K562 (cell line): Measurements from ENCODE around the gene MTG2. TPM values are rescaled to one million over a fixed set of nuclear protein-coding genes. Genes with fewer than 3 reads are reported as not detected.

Experiments used
- BDP1 ChIP-seq: IDR thresholded peaks from 3 replicates; pipeline ENCODE4 v1.6.1; 2011; ENCODE audit not compliant: insufficient read length, insufficient read depth
- KAT2B ChIP-seq: IDR thresholded peaks from one replicate; pipeline ENCODE4 v1.6.1; 2012; ENCODE audit warnings: low read depth, mild to moderate bottlenecking, control low read depth, inconsistent platforms, low read length, moderate library complexity
- NRF1 ChIP-seq, 2 experiments: fragments of 450-650 bp; IDR thresholded peaks in 1 of 2; conservative IDR thresholded peaks in 1 of 2; 2 replicates each; pipeline ENCODE4 v1.6.1; 2014; ENCODE audit warnings: mild to moderate bottlenecking in 2 of 2
- POLR2H ChIP-seq: IDR thresholded peaks from 2 replicates; pipeline ENCODE4 v1.6.1; 2016; ENCODE audit warnings: missing genetic modification characterization, low read depth, mild to moderate bottlenecking, control low read depth, missing compliant biosample characterization, moderate library complexity
- PPARD ChIP-seq: fragments of 250-450 bp; sonication (Bioruptor Pico); IDR thresholded peaks from 2 replicates; pipeline ENCODE4 v1.8.0; 2022; ENCODE audit warnings: inconsistent platforms, mild to moderate bottlenecking, moderate library complexity
- RBM25 ChIP-seq: fragments of 200-400 bp; formaldehyde crosslinking; IDR thresholded peaks from 2 replicates; pipeline ENCODE4 v1.6.1; 2018; ENCODE audit warnings: low read length, low read depth, moderate library complexity; ENCODE audit not compliant: severe bottlenecking
- TEAD4 ChIP-seq, 2 experiments: sonication (generic) in 1 of 2; formaldehyde crosslinking in 1 of 2; IDR thresholded peaks; 2 replicates each; pipeline versions ENCODE4 v1.6.1 to v1.8.0; 2012 to 2022; ENCODE audit warnings: borderline replicate concordance in 1 of 2, inconsistent platforms in 1 of 2, low read length in 1 of 2, mild to moderate bottlenecking in 1 of 2, missing genetic modification reagents in 1 of 2
- U2AF1 ChIP-seq: fragments of 200-400 bp; formaldehyde crosslinking; optimal IDR thresholded peaks from 2 replicates; pipeline ENCODE3; 2017; ENCODE audit warnings: mild to moderate bottlenecking, low read depth, low read length, moderate library complexity
- ZNF57 ChIP-seq: fragments of 450-650 bp; formaldehyde crosslinking; IDR thresholded peaks from 2 replicates; pipeline ENCODE4 v1.4.0; 2020; ENCODE audit warnings: mild to moderate bottlenecking, moderate library complexity
- ZNF668 ChIP-seq: fragments of 250-450 bp; sonication (Bioruptor Pico); IDR thresholded peaks from 2 replicates; pipeline ENCODE4 v1.8.0; 2022; ENCODE audit warnings: mild to moderate bottlenecking, inconsistent platforms
- polyA plus RNA-seq, 8 experiments: library from polyadenylated mRNA; depleted of rRNA in 4 of 8; stranded (reverse) in 5 of 8; unstranded in 3 of 8; fragments of >200 nt; fragmentation: Nextera tagmentation in 2 of 8; fragmentation: Illumina TruSeq in 1 of 8; extraction: Ambion mirVana in 2 of 8; extraction: Trizol in 1 of 8; gene quantifications; 2 replicates each; pipeline versions ENCODE4 v1.2.1 to v1.2.3, GENCODE V29; 2011 to 2014; ENCODE audit warnings: inconsistent platforms in 1 of 8, missing spikeins in 1 of 8
- total RNA-seq, 7 experiments: library from RNA; depleted of rRNA in 6 of 7; stranded (reverse); fragments of >200 nt in 6 of 7; fragmentation: Illumina TruSeq in 2 of 7; extraction: Trizol in 2 of 7; gene quantifications; 2 replicates each; pipeline versions ENCODE4 v1.2.1 to v1.2.3, GENCODE V29; 2011 to 2021; ENCODE audit warnings: low replicate concordance in 1 of 7
- TF ChIP-seq, protein P1 (sequence below): sonication (generic); formaldehyde crosslinking; IDR thresholded peaks from 2 replicates; pipeline ENCODE4 v1.8.0; 2023; ENCODE audit warnings: mild to moderate bottlenecking, missing genetic modification reagents
- TF ChIP-seq, protein P2 (sequence below): fragments of 150-350 bp; IDR thresholded peaks from 2 replicates; pipeline ENCODE4 v1.6.1; 2014; ENCODE audit warnings: low read depth, mild to moderate bottlenecking, low read length, borderline replicate concordance
- TF ChIP-seq, protein P3 (sequence below): fragments of 250-450 bp; sonication (Bioruptor Pico); IDR thresholded peaks from 2 replicates; pipeline ENCODE4 v1.4.0; 2020; ENCODE audit warnings: mild to moderate bottlenecking, moderate library complexity, borderline replicate concordance
- TF ChIP-seq, protein P4 (sequence below): sonication (generic); formaldehyde crosslinking; IDR thresholded peaks from 2 replicates; pipeline ENCODE4 v1.8.1; 2023; ENCODE audit warnings: mild to moderate bottlenecking, missing genetic modification reagents, moderate library complexity
- TF ChIP-seq, protein P5 (sequence below): fragments of 450-650 bp; formaldehyde crosslinking; IDR thresholded peaks from 2 replicates; pipeline ENCODE4 v1.4.0; 2022; ENCODE audit warnings: missing genetic modification characterization

Gene MTG2
- total and polyA plus RNA-seq, 9 of the 15 experiments (the other 6 are each of a cell fraction or from before 2014, with no cell fraction given), result 8.7 to 67.5 (median 44.5) TPM

DNA sequence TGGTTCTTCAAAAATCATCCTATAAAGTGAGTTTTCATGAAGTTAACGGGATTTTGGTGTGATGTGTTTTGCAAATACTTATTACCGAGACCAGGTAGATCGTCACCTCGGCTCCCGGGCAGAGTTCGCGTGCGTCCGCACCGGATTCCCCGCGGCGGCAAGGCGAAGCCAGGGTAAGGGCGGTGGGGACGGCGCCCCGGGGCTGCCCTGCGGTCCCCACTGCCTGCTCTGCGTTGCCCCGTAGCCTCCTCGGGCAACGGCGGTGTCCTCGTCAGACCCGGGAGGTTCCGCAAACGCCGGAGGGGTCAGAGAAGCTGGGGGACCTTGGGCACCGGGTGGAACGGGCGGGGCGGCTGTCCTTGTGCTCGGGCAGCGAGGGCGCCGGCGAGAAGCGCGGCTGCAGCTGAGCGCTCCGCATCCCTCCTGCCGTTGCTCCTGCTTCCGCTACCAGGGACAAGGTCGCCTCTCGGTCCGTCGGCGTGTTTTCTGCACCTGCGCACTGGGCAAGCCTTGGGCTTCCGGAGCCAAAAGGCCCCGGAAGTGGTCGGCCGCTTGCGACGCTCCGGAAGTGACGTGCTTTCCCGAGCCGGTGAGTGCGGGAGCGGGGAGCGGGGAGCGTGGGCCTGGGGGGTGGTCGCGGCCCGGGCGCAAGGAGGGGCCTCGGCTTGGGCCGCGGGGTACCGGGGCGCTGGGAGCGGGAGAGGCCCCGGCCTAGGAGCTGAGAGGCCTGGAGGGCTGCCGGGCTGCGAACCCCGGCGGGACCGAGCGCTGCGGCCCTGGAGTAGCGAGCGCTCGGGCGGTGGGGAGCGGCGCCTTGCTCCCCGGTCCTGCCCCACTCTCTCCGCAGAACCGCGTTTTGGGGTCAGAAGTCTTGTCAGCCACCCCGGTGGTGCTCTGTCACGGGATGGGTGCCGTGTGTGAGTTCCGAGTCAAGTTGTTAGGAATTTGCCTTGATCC, at the start of gene MTG2 (continued):
- peak; percentile 91 to 93 for TF ChIP-seq NRF1 (conservative IDR thresholded peaks at IDR 0.05 in 1 of 2, IDR thresholded peaks at IDR 0.05 in 1 of 2)
- no peak for TF ChIP-seq RBM25
- TF ChIP-seq POLR2H (tag), result peak; percentile 90
- peak; percentile 87 for TF ChIP-seq U2AF1
- TF ChIP-seq ZNF668 (CRISPR knock-in tag), result no peak
- TF ChIP-seq TEAD4 (IDR thresholded peaks at IDR 0.05; ENCODE audit: low read length), result no peak
- TF ChIP-seq TEAD4 (CRISPR knock-in tag; IDR thresholded peaks at IDR 0.05; ENCODE audit: borderline replicate concordance), result no peak
- no peak for TF ChIP-seq KAT2B
- TF ChIP-seq PPARD (CRISPR knock-in tag), result no peak
- TF ChIP-seq, protein P1, sequence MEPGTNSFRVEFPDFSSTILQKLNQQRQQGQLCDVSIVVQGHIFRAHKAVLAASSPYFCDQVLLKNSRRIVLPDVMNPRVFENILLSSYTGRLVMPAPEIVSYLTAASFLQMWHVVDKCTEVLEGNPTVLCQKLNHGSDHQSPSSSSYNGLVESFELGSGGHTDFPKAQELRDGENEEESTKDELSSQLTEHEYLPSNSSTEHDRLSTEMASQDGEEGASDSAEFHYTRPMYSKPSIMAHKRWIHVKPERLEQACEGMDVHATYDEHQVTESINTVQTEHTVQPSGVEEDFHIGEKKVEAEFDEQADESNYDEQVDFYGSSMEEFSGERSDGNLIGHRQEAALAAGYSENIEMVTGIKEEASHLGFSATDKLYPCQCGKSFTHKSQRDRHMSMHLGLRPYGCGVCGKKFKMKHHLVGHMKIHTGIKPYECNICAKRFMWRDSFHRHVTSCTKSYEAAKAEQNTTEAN (CRISPR knock-in tag), result no peak
- TF ChIP-seq, protein P2, sequence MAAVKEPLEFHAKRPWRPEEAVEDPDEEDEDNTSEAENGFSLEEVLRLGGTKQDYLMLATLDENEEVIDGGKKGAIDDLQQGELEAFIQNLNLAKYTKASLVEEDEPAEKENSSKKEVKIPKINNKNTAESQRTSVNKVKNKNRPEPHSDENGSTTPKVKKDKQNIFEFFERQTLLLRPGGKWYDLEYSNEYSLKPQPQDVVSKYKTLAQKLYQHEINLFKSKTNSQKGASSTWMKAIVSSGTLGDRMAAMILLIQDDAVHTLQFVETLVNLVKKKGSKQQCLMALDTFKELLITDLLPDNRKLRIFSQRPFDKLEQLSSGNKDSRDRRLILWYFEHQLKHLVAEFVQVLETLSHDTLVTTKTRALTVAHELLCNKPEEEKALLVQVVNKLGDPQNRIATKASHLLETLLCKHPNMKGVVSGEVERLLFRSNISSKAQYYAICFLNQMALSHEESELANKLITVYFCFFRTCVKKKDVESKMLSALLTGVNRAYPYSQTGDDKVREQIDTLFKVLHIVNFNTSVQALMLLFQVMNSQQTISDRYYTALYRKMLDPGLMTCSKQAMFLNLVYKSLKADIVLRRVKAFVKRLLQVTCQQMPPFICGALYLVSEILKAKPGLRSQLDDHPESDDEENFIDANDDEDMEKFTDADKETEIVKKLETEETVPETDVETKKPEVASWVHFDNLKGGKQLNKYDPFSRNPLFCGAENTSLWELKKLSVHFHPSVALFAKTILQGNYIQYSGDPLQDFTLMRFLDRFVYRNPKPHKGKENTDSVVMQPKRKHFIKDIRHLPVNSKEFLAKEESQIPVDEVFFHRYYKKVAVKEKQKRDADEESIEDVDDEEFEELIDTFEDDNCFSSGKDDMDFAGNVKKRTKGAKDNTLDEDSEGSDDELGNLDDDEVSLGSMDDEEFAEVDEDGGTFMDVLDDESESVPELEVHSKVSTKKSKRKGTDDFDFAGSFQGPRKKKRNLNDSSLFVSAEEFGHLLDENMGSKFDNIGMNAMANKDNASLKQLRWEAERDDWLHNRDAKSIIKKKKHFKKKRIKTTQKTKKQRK, result no peak
- TF ChIP-seq, protein P3, sequence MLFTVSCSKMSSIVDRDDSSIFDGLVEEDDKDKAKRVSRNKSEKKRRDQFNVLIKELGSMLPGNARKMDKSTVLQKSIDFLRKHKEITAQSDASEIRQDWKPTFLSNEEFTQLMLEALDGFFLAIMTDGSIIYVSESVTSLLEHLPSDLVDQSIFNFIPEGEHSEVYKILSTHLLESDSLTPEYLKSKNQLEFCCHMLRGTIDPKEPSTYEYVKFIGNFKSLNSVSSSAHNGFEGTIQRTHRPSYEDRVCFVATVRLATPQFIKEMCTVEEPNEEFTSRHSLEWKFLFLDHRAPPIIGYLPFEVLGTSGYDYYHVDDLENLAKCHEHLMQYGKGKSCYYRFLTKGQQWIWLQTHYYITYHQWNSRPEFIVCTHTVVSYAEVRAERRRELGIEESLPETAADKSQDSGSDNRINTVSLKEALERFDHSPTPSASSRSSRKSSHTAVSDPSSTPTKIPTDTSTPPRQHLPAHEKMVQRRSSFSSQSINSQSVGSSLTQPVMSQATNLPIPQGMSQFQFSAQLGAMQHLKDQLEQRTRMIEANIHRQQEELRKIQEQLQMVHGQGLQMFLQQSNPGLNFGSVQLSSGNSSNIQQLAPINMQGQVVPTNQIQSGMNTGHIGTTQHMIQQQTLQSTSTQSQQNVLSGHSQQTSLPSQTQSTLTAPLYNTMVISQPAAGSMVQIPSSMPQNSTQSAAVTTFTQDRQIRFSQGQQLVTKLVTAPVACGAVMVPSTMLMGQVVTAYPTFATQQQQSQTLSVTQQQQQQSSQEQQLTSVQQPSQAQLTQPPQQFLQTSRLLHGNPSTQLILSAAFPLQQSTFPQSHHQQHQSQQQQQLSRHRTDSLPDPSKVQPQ (CRISPR knock-in tag), result no peak
- TF ChIP-seq, protein P4, sequence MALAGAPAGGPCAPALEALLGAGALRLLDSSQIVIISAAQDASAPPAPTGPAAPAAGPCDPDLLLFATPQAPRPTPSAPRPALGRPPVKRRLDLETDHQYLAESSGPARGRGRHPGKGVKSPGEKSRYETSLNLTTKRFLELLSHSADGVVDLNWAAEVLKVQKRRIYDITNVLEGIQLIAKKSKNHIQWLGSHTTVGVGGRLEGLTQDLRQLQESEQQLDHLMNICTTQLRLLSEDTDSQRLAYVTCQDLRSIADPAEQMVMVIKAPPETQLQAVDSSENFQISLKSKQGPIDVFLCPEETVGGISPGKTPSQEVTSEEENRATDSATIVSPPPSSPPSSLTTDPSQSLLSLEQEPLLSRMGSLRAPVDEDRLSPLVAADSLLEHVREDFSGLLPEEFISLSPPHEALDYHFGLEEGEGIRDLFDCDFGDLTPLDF (CRISPR knock-in tag), result no peak; the same call in 1 of the 2 replicates
- TF ChIP-seq ZNF57 (CRISPR knock-in tag), result peak; percentile 32; the same call in 1 of the 2 replicates
- TF ChIP-seq, protein P5, sequence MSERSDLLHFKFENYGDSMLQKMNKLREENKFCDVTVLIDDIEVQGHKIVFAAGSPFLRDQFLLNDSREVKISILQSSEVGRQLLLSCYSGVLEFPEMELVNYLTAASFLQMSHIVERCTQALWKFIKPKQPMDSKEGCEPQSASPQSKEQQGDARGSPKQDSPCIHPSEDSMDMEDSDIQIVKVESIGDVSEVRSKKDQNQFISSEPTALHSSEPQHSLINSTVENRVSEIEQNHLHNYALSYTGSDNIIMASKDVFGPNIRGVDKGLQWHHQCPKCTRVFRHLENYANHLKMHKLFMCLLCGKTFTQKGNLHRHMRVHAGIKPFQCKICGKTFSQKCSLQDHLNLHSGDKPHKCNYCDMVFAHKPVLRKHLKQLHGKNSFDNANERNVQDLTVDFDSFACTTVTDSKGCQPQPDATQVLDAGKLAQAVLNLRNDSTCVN (CRISPR knock-in tag), result no peak
- TF ChIP-seq BDP1, result no peak
